Omental fat pad (tissue), 4 donors: ENCODE measurements around the gene GFRA1. TPM values are rescaled to one million over a fixed set of nuclear protein-coding genes. Genes with fewer than 3 reads are reported as not detected.
"Not testable (repeated sequence)": the region's sequence is repeated elsewhere in the genome, so short reads cannot be mapped to it uniquely, and the experiment has no call there.

ENCODE experiments used
- ATAC-seq: fragments of 150-250 bp; one replicate; pipeline ENCODE4 v1.9.1; 2016; ENCODE audit warnings: mild to moderate bottlenecking, moderate library complexity; ENCODE audit not compliant: low FRiP score
- DNase-seq: peaks from one replicate; pipeline ENCODE4 v3.0.0-alpha.2; 2019; ENCODE audit warnings: low spot score
- CTCF ChIP-seq, 3 donors: fragments of 450-650 bp; IDR thresholded peaks; one replicate each; pipeline ENCODE4 v1.5.1; 2016 to 2017; ENCODE audit warnings: antibody characterized with exemption in 3 of 3, mild to moderate bottlenecking in 3 of 3, moderate library complexity in 2 of 3
- total RNA-seq, 4 donors: library from RNA; depleted of rRNA; stranded (reverse); fragments of >200 nt; gene quantifications; one replicate each; pipeline ENCODE4 v1.1.0, GENCODE V29; 2016

Gene GFRA1
- total RNA-seq, 4 donors from 2014 or later: 35.2 to 142 (median 61.8) TPM

GRCh38 chr10:116053910-116054309, 219.1 kb downstream of the GFRA1 start:
- DNase-seq (no peak), ATAC-seq (peak; percentile 29)
- TF ChIP-seq CTCF (IDR thresholded peaks at IDR 0.05): no peak

GRCh38 chr10:116053009-116053730, 219.8 kb downstream of the GFRA1 start:
- not testable (repeated sequence) for ATAC-seq, DNase-seq

GRCh38 chr10:116052522-116052921, 220.5 kb downstream of the GFRA1 start:
- ATAC-seq, DNase-seq: not testable (repeated sequence)

GRCh38 chr10:116049974-116050304, 223.1 kb downstream of the GFRA1 start:
- no peak for TF ChIP-seq CTCF (IDR thresholded peaks at IDR 0.05)
- ATAC-seq (no peak), DNase-seq (no peak)

- ATAC-seq (no peak), DNase-seq (no peak)
- no peak for TF ChIP-seq CTCF (IDR thresholded peaks at IDR 0.05)
Measured at GRCh38 chr10:116049158-116049973, 223.6 kb downstream of the GFRA1 start.

GRCh38 chr10:116045366-116046356, 227.3 kb downstream of the GFRA1 start:
- no peak for ATAC-seq
- TF ChIP-seq CTCF (IDR thresholded peaks at IDR 0.05): no peak

GRCh38 chr10:116044801-116045248, 228.2 kb downstream of the GFRA1 start:
- DNase-seq: no peak
- no peak for ATAC-seq
- TF ChIP-seq CTCF (IDR thresholded peaks at IDR 0.05): no peak

More at GRCh38 chr10:116045366-116046356, 227.3 kb downstream of the GFRA1 start:
- DNase-seq: no peak
